Activated CD4-positive, alpha-beta T cell treated with anti-CD3 and anti-CD28 coated beads, Interleukin-2, amount 10 ng/mL, durations not matched to agents 7 days and 5 days (primary cell): Measurements from ENCODE around the gene PDCL2. TPM values are rescaled to one million over a fixed set of nuclear protein-coding genes. Genes with fewer than 3 reads are reported as not detected.
"Not testable (repeated sequence)": the region's sequence is repeated elsewhere in the genome, so short reads cannot be mapped to it uniquely, and the experiment has no call there.

Source experiments
- CTCF ChIA-PET: fragments of 350-600 bp; sonication (Branson Sonifier 250); formaldehyde crosslinking; loops from one replicate; lab custom pipeline; 2021; ENCODE audit warnings: antibody characterized with exemption; lab: Charles Lee
- POLR2A ChIA-PET: fragments of 350-600 bp; sonication (Branson Sonifier 250); formaldehyde crosslinking; loops from one replicate; lab custom pipeline; 2021; ENCODE audit warnings: antibody characterized with exemption; lab: Charles Lee
- DNase-seq: peaks from one replicate; pipeline ENCODE4 v3.0.0-alpha.2; 2020
- H3K27ac Mint-ChIP-seq: one replicate; pipeline ENCODE4 v1.8.0; 2021; ENCODE audit warnings: mild to moderate bottlenecking, moderate library complexity, mixed read lengths
- H3K27me3 Mint-ChIP-seq: one replicate; pipeline ENCODE4 v1.8.0; 2021; ENCODE audit warnings: mixed read lengths
- H3K36me3 Mint-ChIP-seq: one replicate; pipeline ENCODE4 v1.8.0; 2021; ENCODE audit warnings: low read depth, mixed read lengths
- H3K4me1 Mint-ChIP-seq: one replicate; pipeline ENCODE4 v1.8.0; 2021; ENCODE audit warnings: mixed read lengths
- H3K4me3 Mint-ChIP-seq: one replicate; pipeline ENCODE4 v1.8.0; 2021; ENCODE audit warnings: mild to moderate bottlenecking, moderate library complexity, mixed read lengths
- H3K9me3 Mint-ChIP-seq: one replicate; pipeline ENCODE4 v1.8.0; 2021; ENCODE audit warnings: mixed read lengths
- total RNA-seq, 2 experiments: library from RNA; stranded (reverse); gene quantifications; one replicate each; pipeline ENCODE4 v1.2.3, GENCODE V29; 2021

PDCL2 gene
- not detected for total RNA-seq

GRCh38 chr4:55592014-55592413 lies at the start of gene PDCL2:
Gene PDCL2, minus strand, starts transcription at chr4:55592245. Its CDS starts 136 bp downstream, at chr4:55592109.
- Mint-ChIP-seq H3K4me1 (no peaks in the 10 kb centered on the region), H3K27me3 (no peaks in the 10 kb centered on the region), H3K9me3 (no peaks in the 10 kb centered on the region), H3K36me3 (no peaks in the 10 kb centered on the region), H3K4me3 (no peak within 1 kb of the TSS), H3K27ac (no peak within 1 kb of the TSS)
- ChIA-PET CTCF (interaction anchor here (0.6 kb wide), 1 partner anchor 49 kb away, joined by 3 read pairs; no protein-coding TSS in a partner anchor), POLR2A (no interaction called here)
- DNase-seq, result no peak

- Mint-ChIP-seq H3K27me3 (peaks cover 67% of the 10 kb centered on the region), H3K9me3 (no peaks in the 10 kb centered on the region), H3K36me3 (no peaks in the 10 kb centered on the region), H3K27ac (no peak overlapping the region), H3K4me1 (peaks cover 12% of the 10 kb centered on the region), H3K4me3 (no peak overlapping the region)
- ChIA-PET CTCF (interaction anchor here (1.5 kb wide), 1 partner anchor 210 kb away, joined by 4 read pairs; no protein-coding TSS in a partner anchor), POLR2A (no interaction called here)
- DNase-seq, result no peak
Observed at GRCh38 chr4:55637272-55637820, 45.3 kb upstream of the PDCL2 start.

GRCh38 chr4:55636656-55636999 lies 44.6 kb upstream of the PDCL2 start:
- Mint-ChIP-seq H3K4me1 (peaks cover 12% of the 10 kb centered on the region), H3K9me3 (no peaks in the 10 kb centered on the region), H3K4me3 (peak overlapping the region; percentile 38), H3K27me3 (peaks cover 72% of the 10 kb centered on the region), H3K27ac (no peak overlapping the region), H3K36me3 (no peaks in the 10 kb centered on the region)
- no peak for DNase-seq
- POLR2A ChIA-PET, result no interaction called here
- CTCF ChIA-PET, result interaction anchor here (0.6 to 1.5 kb wide), 2 partner anchors 209 to 215 kb away, joined by 3 to 4 read pairs; no protein-coding TSS in a partner anchor

GRCh38 chr4:55635741-55636655 lies 44.0 kb upstream of the PDCL2 start, which contains the start of gene NMU:
Gene NMU, minus strand, starts transcription at chr4:55636298. Its CDS starts 106 bp downstream, at chr4:55636192.
- Mint-ChIP-seq H3K4me3 (peak within 1 kb of the TSS; percentile 56), H3K36me3 (no peaks in the 10 kb centered on the region), H3K27ac (no peak within 1 kb of the TSS), H3K27me3 (peaks cover 76% of the 10 kb centered on the region), H3K4me1 (peaks cover 12% of the 10 kb centered on the region), H3K9me3 (no peaks in the 10 kb centered on the region)
- peak; percentile 18 for DNase-seq
- ChIA-PET CTCF (interaction anchor here (0.6 to 1.5 kb wide), 2 partner anchors 208 to 215 kb away, joined by 3 to 4 read pairs; no protein-coding TSS in a partner anchor), POLR2A (no interaction called here)

GRCh38 chr4:55635282-55635681 lies 43.2 kb upstream of the PDCL2 start:
- peaks cover 75% of the 10 kb centered on the region for H3K27me3 Mint-ChIP-seq
- H3K4me1 Mint-ChIP-seq, result peaks cover 12% of the 10 kb centered on the region
- DNase-seq, result no peak
- ChIA-PET CTCF (no interaction called here), POLR2A (no interaction called here)
- H3K4me3 Mint-ChIP-seq, result peak overlapping the region; percentile 56
- no peak overlapping the region for H3K27ac Mint-ChIP-seq
- no peaks in the 10 kb centered on the region for H3K9me3 Mint-ChIP-seq
- H3K36me3 Mint-ChIP-seq, result no peaks in the 10 kb centered on the region

- DNase-seq, result no peak
- POLR2A ChIA-PET, result no interaction called here
- no peak overlapping the region for H3K4me3 Mint-ChIP-seq
- no peaks in the 10 kb centered on the region for H3K9me3 Mint-ChIP-seq
- no peak overlapping the region for H3K27ac Mint-ChIP-seq
- peaks cover 12% of the 10 kb centered on the region for H3K4me1 Mint-ChIP-seq
- no peaks in the 10 kb centered on the region for H3K36me3 Mint-ChIP-seq
- peaks cover 71% of the 10 kb centered on the region for H3K27me3 Mint-ChIP-seq
- CTCF ChIA-PET, result no interaction called here
Observed at GRCh38 chr4:55634417-55635128, 42.5 kb upstream of the PDCL2 start.

GRCh38 chr4:55633903-55634302 lies 41.9 kb upstream of the PDCL2 start:
- no peaks in the 10 kb centered on the region for H3K9me3 Mint-ChIP-seq
- H3K27ac Mint-ChIP-seq, result no peak overlapping the region
- H3K27me3 Mint-ChIP-seq, result peaks cover 65% of the 10 kb centered on the region
- H3K4me3 Mint-ChIP-seq, result no peak overlapping the region
- H3K4me1 Mint-ChIP-seq, result peaks cover 12% of the 10 kb centered on the region
- ChIA-PET CTCF (no interaction called here), POLR2A (no interaction called here)
- H3K36me3 Mint-ChIP-seq, result no peaks in the 10 kb centered on the region
- DNase-seq, result no peak

- Mint-ChIP-seq H3K27ac (no peak overlapping the region), H3K36me3 (no peaks in the 10 kb centered on the region), H3K4me3 (no peak overlapping the region), H3K9me3 (no peaks in the 10 kb centered on the region), H3K4me1 (no peaks in the 10 kb centered on the region), H3K27me3 (peaks cover 10% of the 10 kb centered on the region)
- ChIA-PET POLR2A (no interaction called here), CTCF (no interaction called here)
- DNase-seq, result no peak
Observed at GRCh38 chr4:55625835-55626234, 33.8 kb upstream of the PDCL2 start.

- H3K4me1 Mint-ChIP-seq, H3K36me3 Mint-ChIP-seq, DNase-seq, H3K9me3 Mint-ChIP-seq, H3K27ac Mint-ChIP-seq, CTCF ChIA-PET, H3K4me3 Mint-ChIP-seq, POLR2A ChIA-PET, H3K27me3 Mint-ChIP-seq: not testable (repeated sequence)
Observed at GRCh38 chr4:55624063-55624462, 32.0 kb upstream of the PDCL2 start.

- no peaks in the 10 kb centered on the region for H3K9me3 Mint-ChIP-seq
- peaks cover 4% of the 10 kb centered on the region for H3K27me3 Mint-ChIP-seq
- H3K27ac Mint-ChIP-seq, result peak overlapping the region; percentile 21
- CTCF ChIA-PET, result no interaction called here
- POLR2A ChIA-PET, result no interaction called here
- no peaks in the 10 kb centered on the region for H3K36me3 Mint-ChIP-seq
- H3K4me3 Mint-ChIP-seq, result no peak overlapping the region
- DNase-seq, result no peak
- H3K4me1 Mint-ChIP-seq, result peaks cover 3% of the 10 kb centered on the region
Observed at GRCh38 chr4:55618546-55619143, 26.6 kb upstream of the PDCL2 start.

GRCh38 chr4:55617587-55618197 lies 25.6 kb upstream of the PDCL2 start:
- Mint-ChIP-seq H3K4me3 (no peak overlapping the region), H3K36me3 (no peaks in the 10 kb centered on the region), H3K4me1 (peaks cover 3% of the 10 kb centered on the region), H3K27ac (no peak overlapping the region), H3K9me3 (no peaks in the 10 kb centered on the region), H3K27me3 (peaks cover 4% of the 10 kb centered on the region)
- ChIA-PET POLR2A (interaction anchor here (0.7 kb wide), 1 partner anchor 291 kb away, joined by 4 read pairs; no protein-coding TSS in a partner anchor), CTCF (no interaction called here)
- DNase-seq, result no peak

- ChIA-PET POLR2A (no interaction called here), CTCF (interaction anchor here (0.6 to 1.1 kb wide), 2 partner anchors 187 to 1507 kb away, joined by 3 read pairs; no protein-coding TSS in a partner anchor)
- H3K36me3 Mint-ChIP-seq, result no peaks in the 10 kb centered on the region
- H3K27ac Mint-ChIP-seq, result no peak overlapping the region
- H3K4me3 Mint-ChIP-seq, result no peak overlapping the region
- peaks cover 3% of the 10 kb centered on the region for H3K4me1 Mint-ChIP-seq
- no peaks in the 10 kb centered on the region for H3K9me3 Mint-ChIP-seq
- no peak for DNase-seq
- H3K27me3 Mint-ChIP-seq, result peaks cover 4% of the 10 kb centered on the region
Observed at GRCh38 chr4:55615008-55615407, 23.0 kb upstream of the PDCL2 start.
